Left lung (tissue), 10 donors: Measurements from ENCODE around the gene KIAA1191. TPM values are rescaled to one million over a fixed set of nuclear protein-coding genes. Genes with fewer than 3 reads are reported as not detected.

ENCODE experiments used
- ATAC-seq: fragments of 200-7000 bp; cut with Tn5 transposase; one replicate; pipeline ENCODE4 v1.9.1; 2020; ENCODE audit warnings: moderate library complexity
- DNase-seq, 4 donors: peaks; one replicate each; pipeline ENCODE4 v3.0.0-alpha.2; 2013 to 2020
- H3K27ac ChIP-seq, 2 donors: fragments of 200-600 bp; sonication (generic) in 1 of 2; one replicate each; pipeline versions ENCODE4 v1.5.0 to v1.8.0; 2020 to 2021
- H3K27me3 ChIP-seq, 2 donors: fragments of 200-600 bp; sonication (generic) in 1 of 2; one replicate each; pipeline versions ENCODE4 v1.5.0 to v1.8.0; 2020 to 2021
- H3K36me3 ChIP-seq, 2 donors: fragments of 200-600 bp; sonication (generic) in 1 of 2; one replicate each; pipeline versions ENCODE4 v1.5.0 to v1.8.0; 2020 to 2021
- H3K4me1 ChIP-seq, 2 donors: fragments of 200-600 bp; one replicate each; pipeline ENCODE4 v1.8.0; 2021
- H3K4me3 ChIP-seq, 2 donors: fragments of 200-600 bp; sonication (generic) in 1 of 2; one replicate each; pipeline versions ENCODE4 v1.5.0 to v1.8.0; 2020 to 2021; ENCODE audit warnings: mild to moderate bottlenecking in 1 of 2
- H3K9me3 ChIP-seq, 2 donors: fragments of 200-600 bp; sonication (generic) in 1 of 2; one replicate each; pipeline versions ENCODE4 v1.5.0 to v1.8.0; 2020 to 2021
- intact Hi-C, 2 donors: fragments of 100-400 bp; cut with DNase I; formaldehyde crosslinking; loops; one replicate each; pipeline versions ENCODE4 v1.11.2 to v1.14.2; 2022
- polyA plus RNA-seq, 6 donors: library from polyadenylated mRNA; unstranded; fragments of 120-200 nt; gene quantifications; one replicate each; pipeline ENCODE4 v1.2.1, GENCODE V29; 2013; ENCODE audit not compliant: insufficient read length in 6 of 6
- total RNA-seq, 2 donors: library from RNA; stranded (reverse); fragmentation: NEBNext Ultra II Directional; extraction: Animal tissue kit (Norgen Biotek cat#: 25700); gene quantifications; one replicate each; pipeline ENCODE4 v1.2.1, GENCODE V29; 2021
- TF ChIP-seq, protein P1 (sequence below), 2 donors: fragments of 200-600 bp; sonication (generic) in 1 of 2; IDR thresholded peaks; one replicate each; pipeline versions ENCODE4 v1.5.0 to v1.8.0; 2021; ENCODE audit warnings: antibody characterized with exemption in 2 of 2
- donor health status: DM: no; HTN: yes; CAD: no.
- donor health status: DM: no; HTN: no; CAD: no.

The KIAA1191 gene
- total and polyA plus RNA-seq, 8 donors, result 74.5 to 165 (median 157) TPM

DNA sequence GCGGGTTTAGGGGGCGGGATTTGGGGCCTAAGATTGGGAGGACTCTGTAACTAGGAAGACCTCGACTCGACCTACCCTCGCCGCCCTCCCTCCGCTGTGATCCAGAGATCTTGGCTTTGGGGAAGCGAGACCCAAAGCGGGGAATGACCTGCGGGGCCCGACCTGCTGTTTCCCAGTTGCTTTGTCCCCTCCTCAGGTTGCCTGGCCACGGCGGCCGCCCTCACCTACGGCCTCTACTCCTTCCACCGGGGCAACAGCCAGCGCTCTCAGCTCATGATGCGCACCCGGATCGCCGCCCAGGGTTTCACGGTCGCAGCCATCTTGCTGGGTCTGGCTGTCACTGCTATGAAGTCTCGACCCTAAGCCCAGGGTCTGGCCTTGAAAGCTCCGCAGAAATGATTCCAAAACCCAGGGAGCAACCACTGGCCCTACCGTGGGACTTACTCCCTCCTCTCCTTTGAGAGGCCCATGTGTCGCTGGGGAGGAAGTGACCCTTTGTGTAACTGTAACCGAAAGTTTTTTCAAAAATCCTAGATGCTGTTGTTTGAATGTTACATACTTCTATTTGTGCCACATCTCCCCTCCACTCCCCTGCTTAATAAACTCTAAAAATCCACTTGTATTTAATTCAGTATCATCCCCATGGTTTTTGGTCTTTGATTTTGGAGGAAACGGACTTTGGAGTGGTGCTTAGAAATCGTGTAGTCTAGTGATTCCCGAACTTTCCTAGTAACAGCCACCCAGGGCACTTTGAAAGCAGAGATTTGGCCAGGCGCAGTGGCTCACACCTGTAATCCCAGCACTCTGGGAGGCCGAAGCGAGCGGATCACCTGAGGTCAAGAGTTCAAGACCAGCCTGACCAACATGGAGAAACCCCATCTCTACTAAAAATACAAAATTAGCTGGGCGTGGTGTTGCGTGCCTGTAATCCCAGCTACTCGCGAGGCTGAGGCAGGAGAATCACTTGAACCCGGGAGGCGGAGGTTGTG lies 27.9 kb upstream of the KIAA1191 start:
- H3K27me3 ChIP-seq, result no peaks in the 10 kb centered on the region
- intact Hi-C loops, result no loop called here
- DNase-seq, result no peak
- peaks cover 0 to 58% of the 10 kb centered on the region in 2 donors for H3K36me3 ChIP-seq
- peaks cover 10 to 50% of the 10 kb centered on the region in 2 donors for H3K4me1 ChIP-seq
- peak overlapping the region; percentile 90 to 93 for H3K27ac ChIP-seq
- H3K4me3 ChIP-seq, result peak overlapping the region; percentile 77 to 96
- ATAC-seq, result peak; percentile 39
- H3K9me3 ChIP-seq, result no peaks in the 10 kb centered on the region
- TF ChIP-seq, protein P1, sequence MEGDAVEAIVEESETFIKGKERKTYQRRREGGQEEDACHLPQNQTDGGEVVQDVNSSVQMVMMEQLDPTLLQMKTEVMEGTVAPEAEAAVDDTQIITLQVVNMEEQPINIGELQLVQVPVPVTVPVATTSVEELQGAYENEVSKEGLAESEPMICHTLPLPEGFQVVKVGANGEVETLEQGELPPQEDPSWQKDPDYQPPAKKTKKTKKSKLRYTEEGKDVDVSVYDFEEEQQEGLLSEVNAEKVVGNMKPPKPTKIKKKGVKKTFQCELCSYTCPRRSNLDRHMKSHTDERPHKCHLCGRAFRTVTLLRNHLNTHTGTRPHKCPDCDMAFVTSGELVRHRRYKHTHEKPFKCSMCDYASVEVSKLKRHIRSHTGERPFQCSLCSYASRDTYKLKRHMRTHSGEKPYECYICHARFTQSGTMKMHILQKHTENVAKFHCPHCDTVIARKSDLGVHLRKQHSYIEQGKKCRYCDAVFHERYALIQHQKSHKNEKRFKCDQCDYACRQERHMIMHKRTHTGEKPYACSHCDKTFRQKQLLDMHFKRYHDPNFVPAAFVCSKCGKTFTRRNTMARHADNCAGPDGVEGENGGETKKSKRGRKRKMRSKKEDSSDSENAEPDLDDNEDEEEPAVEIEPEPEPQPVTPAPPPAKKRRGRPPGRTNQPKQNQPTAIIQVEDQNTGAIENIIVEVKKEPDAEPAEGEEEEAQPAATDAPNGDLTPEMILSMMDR (IDR thresholded peaks at IDR 0.05), result no peak

DNA sequence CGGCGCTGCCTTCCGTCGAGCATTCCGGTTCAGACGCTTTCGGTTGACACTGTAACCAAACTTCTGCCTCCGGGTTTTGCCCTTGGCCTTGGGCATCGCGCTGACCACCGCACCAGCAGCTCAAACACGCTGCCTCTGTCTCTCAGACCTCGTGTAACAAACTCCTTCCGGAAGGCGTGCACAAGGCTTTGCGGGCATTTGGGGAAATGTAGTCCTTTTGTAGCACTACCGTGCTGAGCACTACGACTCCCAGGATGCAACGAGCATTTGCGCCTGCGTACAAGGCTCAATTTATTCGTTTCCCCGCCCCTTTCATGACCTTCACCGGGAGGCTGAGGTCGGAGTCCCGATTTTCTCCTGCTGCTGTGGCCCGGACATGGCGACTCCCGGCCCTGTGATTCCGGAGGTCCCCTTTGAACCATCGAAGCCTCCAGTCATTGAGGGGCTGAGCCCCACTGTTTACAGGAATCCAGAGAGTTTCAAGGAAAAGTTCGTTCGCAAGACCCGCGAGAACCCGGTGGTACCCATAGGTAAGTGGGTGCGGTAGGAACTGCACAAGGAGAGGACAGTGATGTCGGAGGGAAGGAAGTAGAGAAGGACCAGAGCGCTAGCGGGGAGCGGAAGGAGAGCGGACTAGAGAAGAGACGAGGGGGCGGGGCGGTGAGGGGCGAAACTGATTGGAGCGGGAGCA lies 27.0 kb upstream of the KIAA1191 start, which contains the start of the genes HIGD2A and NOP16:
TSS of gene HIGD2A (plus strand) at position 308 of the 691 bp plus-strand sequence. CDS start at position 377, 69 bp downstream.
TSS of gene NOP16 (minus strand) at position 155 of the 691 bp plus-strand sequence. CDS start at position 96, 59 bp downstream.
- peak; percentile 96 for ATAC-seq

GRCh38 chr5:176388003-176388443 lies 26.5 kb upstream of the KIAA1191 start:
- DNase-seq (no peak), ATAC-seq (no peak)
- H3K36me3 ChIP-seq, result peaks cover 0 to 58% of the 10 kb centered on the region in 2 donors
- peaks cover 10 to 50% of the 10 kb centered on the region in 2 donors for H3K4me1 ChIP-seq
- no peaks in the 10 kb centered on the region for H3K9me3 ChIP-seq
- H3K27me3 ChIP-seq, result no peaks in the 10 kb centered on the region
- intact Hi-C loops, result no loop called here
- H3K27ac ChIP-seq, result peak overlapping the region in 1 of 2 donors; percentile 90
- TF ChIP-seq, protein P1 (IDR thresholded peaks at IDR 0.05), result no peak
- peak overlapping the region; percentile 77 to 96 for H3K4me3 ChIP-seq

More for the DNA sequence above, 27.0 kb upstream of the KIAA1191 start, which contains the start of the genes HIGD2A and NOP16:
- Histone ChIP-seq H3K4me3 (peak within 1 kb of the TSS; percentile 77 to 96), H3K36me3 (peaks cover 0 to 58% of the 10 kb centered on the region in 2 donors), H3K27me3 (no peaks in the 10 kb centered on the region), H3K4me1 (peaks cover 10 to 50% of the 10 kb centered on the region in 2 donors), H3K9me3 (no peaks in the 10 kb centered on the region), H3K27ac (peak within 1 kb of the TSS; percentile 90 to 93)
- intact Hi-C loops, result no loop called here
- TF ChIP-seq, protein P1 (IDR thresholded peaks at IDR 0.05), result no peak
- DNase-seq, result peak; percentile 97 to 99 (median 98)

GRCh38 chr5:176387384-176387925 lies 25.9 kb upstream of the KIAA1191 start:
- H3K4me3 ChIP-seq, result peak overlapping the region; percentile 77 to 96
- H3K27me3 ChIP-seq, result no peaks in the 10 kb centered on the region
- peaks cover 0 to 58% of the 10 kb centered on the region in 2 donors for H3K36me3 ChIP-seq
- no peak for ATAC-seq
- H3K4me1 ChIP-seq, result peaks cover 10 to 50% of the 10 kb centered on the region in 2 donors
- TF ChIP-seq, protein P1 (IDR thresholded peaks at IDR 0.05), result no peak
- H3K27ac ChIP-seq, result no peak overlapping the region
- DNase-seq, result no peak
- H3K9me3 ChIP-seq, result no peaks in the 10 kb centered on the region
- intact Hi-C loops, result no loop called here
